Lung (tissue), 12 donors: ENCODE results near the gene CAMK2B. TPM values are rescaled to one million over a fixed set of nuclear protein-coding genes. Genes with fewer than 3 reads are reported as not detected.

Experiments used
- ATAC-seq: fragments of 200-7000 bp; cut with Tn5 transposase; one replicate; pipeline ENCODE4 v1.9.1; 2020; ENCODE audit warnings: moderate number of reproducible peaks; ENCODE audit not compliant: insufficient read depth, low FRiP score
- DNase-seq, 3 donors: peaks; one replicate each; pipeline ENCODE4 v3.0.0-alpha.2; 2013 to 2017
- H3K27ac ChIP-seq, 2 donors: one replicate each; pipeline ENCODE4 v1.5.1; 2013; ENCODE audit warnings: mild to moderate bottlenecking in 2 of 2, moderate library complexity in 2 of 2, control low read depth in 1 of 2, inconsistent platforms in 1 of 2, low read depth in 1 of 2, low read length in 1 of 2
- H3K27me3 ChIP-seq, 3 donors: one replicate each; pipeline ENCODE4 v1.5.1; 2013; ENCODE audit warnings: low read length in 2 of 3; ENCODE audit not compliant: control insufficient read depth in 3 of 3, insufficient read depth in 3 of 3
- H3K36me3 ChIP-seq, 4 donors: one replicate each; pipeline ENCODE4 v1.5.1; 2013; ENCODE audit warnings: low read length in 4 of 4, mild to moderate bottlenecking in 1 of 4, moderate library complexity in 1 of 4; ENCODE audit not compliant: control insufficient read depth in 4 of 4, insufficient read depth in 4 of 4
- H3K4me1 ChIP-seq, 5 donors: one replicate each; pipeline ENCODE4 v1.5.1; 2013; ENCODE audit warnings: low read length in 5 of 5, mild to moderate bottlenecking in 2 of 5, moderate library complexity in 1 of 5; ENCODE audit not compliant: control insufficient read depth in 5 of 5, insufficient read depth in 5 of 5
- H3K4me3 ChIP-seq: one replicate; pipeline ENCODE4 v1.5.1; 2013; ENCODE audit warnings: mild to moderate bottlenecking, control low read depth, moderate library complexity
- H3K9ac ChIP-seq, 2 donors: one replicate each; pipeline ENCODE4 v1.5.1; 2013; ENCODE audit warnings: low read length in 2 of 2, control low read depth in 1 of 2; ENCODE audit not compliant: insufficient read depth in 1 of 2
- H3K9me3 ChIP-seq, 4 donors: one replicate each; pipeline ENCODE4 v1.5.1; 2013; ENCODE audit warnings: low read length in 3 of 4, mild to moderate bottlenecking in 1 of 4, moderate library complexity in 1 of 4; ENCODE audit not compliant: control insufficient read depth in 4 of 4, insufficient read depth in 3 of 4
- WGBS, 2 donors: extraction: QIAGEN DNeasy Blood & Tissue Kit; methylation state at CpG; one replicate each; pipeline ENCODE4 v1.1.7; 2013; 5-methylcytosine and 5-hydroxymethylcytosine counted together
- polyA plus RNA-seq, 2 donors: library from polyadenylated mRNA; stranded (reverse); fragments of 200-250 nt; gene quantifications; one replicate each; pipeline ENCODE4 v1.2.1, GENCODE V29; 2013
- total RNA-seq, 2 donors: library from RNA; depleted of rRNA in 1 of 2; stranded (reverse); fragments of >200 nt in 1 of 2; gene quantifications; one replicate each; pipeline ENCODE4 v1.2.1, GENCODE V29; 2014 to 2021
- TF ChIP-seq, protein P1 (sequence below): IDR thresholded peaks from 2 replicates; pipeline ENCODE4 v1.5.1; 2012; ENCODE audit warnings: mild to moderate bottlenecking; ENCODE audit errors: control extremely low read depth, extremely low read depth
- donor health status: control.
- donor health status: control.
- donor health status: Bipolar disorder and iron deficiency.
- donor health status: healthy.
- donor health status: DM: yes; HTN: yes; CAD: no.

The CAMK2B gene
- total and polyA plus RNA-seq, 4 donors: 0.12 to 0.80 (median 0.33) TPM

DNA sequence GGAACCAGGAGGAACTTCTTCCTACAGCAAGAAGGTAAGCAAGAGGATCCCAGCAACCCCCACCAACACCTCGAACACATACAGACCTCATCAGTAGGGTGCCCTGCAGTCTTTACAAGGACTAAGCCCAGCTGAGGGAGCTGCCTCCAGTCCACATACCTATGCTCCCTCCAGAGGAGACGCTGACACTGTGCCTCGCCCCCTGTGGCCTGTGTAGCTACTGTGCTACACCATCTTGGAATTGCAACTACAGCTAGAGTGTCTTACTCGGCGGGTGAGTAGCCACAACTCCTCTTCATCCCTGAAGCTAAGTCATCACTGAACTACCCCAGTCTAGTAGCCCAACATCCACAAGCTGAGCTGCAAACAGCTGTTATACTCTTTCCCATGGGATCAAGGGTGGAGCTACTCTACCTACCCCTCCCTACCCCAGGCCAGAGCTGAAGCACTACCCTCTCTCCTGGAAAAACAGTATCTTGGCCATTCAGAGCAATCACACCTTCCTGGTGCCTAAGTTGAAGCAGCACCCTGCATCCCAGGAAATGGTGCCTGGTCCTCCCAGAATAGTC, 42.2 kb upstream of the CAMK2B start:
- peaks cover 0 to 2% (median 0%) of the 10 kb centered on the region in 3 donors for H3K27me3 ChIP-seq
- no peaks in the 10 kb centered on the region for H3K4me1 ChIP-seq
- H3K27ac ChIP-seq: no peak overlapping the region
- H3K9me3 ChIP-seq: peaks cover 0 to 6% (median 0%) of the 10 kb centered on the region in 4 donors
- H3K4me3 ChIP-seq: no peak overlapping the region
- no peaks in the 10 kb centered on the region for H3K36me3 ChIP-seq
- no peak for ATAC-seq
- H3K9ac ChIP-seq: no peak overlapping the region
- no peak for DNase-seq
- TF ChIP-seq, protein P1, sequence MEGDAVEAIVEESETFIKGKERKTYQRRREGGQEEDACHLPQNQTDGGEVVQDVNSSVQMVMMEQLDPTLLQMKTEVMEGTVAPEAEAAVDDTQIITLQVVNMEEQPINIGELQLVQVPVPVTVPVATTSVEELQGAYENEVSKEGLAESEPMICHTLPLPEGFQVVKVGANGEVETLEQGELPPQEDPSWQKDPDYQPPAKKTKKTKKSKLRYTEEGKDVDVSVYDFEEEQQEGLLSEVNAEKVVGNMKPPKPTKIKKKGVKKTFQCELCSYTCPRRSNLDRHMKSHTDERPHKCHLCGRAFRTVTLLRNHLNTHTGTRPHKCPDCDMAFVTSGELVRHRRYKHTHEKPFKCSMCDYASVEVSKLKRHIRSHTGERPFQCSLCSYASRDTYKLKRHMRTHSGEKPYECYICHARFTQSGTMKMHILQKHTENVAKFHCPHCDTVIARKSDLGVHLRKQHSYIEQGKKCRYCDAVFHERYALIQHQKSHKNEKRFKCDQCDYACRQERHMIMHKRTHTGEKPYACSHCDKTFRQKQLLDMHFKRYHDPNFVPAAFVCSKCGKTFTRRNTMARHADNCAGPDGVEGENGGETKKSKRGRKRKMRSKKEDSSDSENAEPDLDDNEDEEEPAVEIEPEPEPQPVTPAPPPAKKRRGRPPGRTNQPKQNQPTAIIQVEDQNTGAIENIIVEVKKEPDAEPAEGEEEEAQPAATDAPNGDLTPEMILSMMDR: no peak
- WGBS, 2 donors: 85 to 88% methylated on average over 5 of the region's 5 CpGs

DNA sequence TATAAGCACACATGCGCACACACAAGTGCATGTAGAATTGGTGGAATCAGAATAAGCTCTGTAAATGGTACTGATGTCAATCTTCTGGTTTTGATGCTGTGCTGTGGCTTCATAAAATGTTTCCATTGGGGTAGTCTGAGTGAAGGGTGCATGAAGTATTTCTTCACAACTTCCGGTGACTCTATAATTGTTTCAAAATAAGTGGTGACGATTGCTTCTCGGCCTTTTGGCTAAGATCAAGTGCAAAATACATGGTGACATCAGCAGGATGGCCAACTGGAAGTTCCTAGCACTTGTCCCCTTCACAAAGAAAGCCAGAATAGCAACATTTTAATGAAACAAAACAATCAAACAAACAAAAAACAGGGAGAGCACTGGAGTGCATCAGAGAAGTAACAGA, 41.6 kb upstream of the CAMK2B start:
- WGBS, 2 donors: 53 to 83% methylated on average over 4 of the region's 4 CpGs
- peaks cover 0 to 6% (median 0%) of the 10 kb centered on the region in 4 donors for H3K9me3 ChIP-seq
- ATAC-seq (no peak), DNase-seq (no peak)
- no peaks in the 10 kb centered on the region for H3K4me1 ChIP-seq
- no peak overlapping the region for H3K9ac ChIP-seq
- H3K4me3 ChIP-seq: no peak overlapping the region
- no peak overlapping the region for H3K27ac ChIP-seq
- TF ChIP-seq, protein P1: no peak
- no peaks in the 10 kb centered on the region for H3K36me3 ChIP-seq
- peaks cover 0 to 2% (median 0%) of the 10 kb centered on the region in 3 donors for H3K27me3 ChIP-seq

- Histone ChIP-seq H3K4me3 (no peak overlapping the region), H3K36me3 (no peaks in the 10 kb centered on the region), H3K27me3 (no peaks in the 10 kb centered on the region), H3K4me1 (peaks cover 0 to 1% (median 0%) of the 10 kb centered on the region in 5 donors), H3K9me3 (peaks cover 0 to 4% (median 0%) of the 10 kb centered on the region in 4 donors), H3K27ac (no peak overlapping the region), H3K9ac (no peak overlapping the region)
- TF ChIP-seq, protein P1: no peak
- ATAC-seq: no peak
- 59 to 62% methylated on average over 2 of the region's 2 CpGs for WGBS, 2 donors
- no peak for DNase-seq
Observed at GRCh38 chr7:44353668-44354067, 28.3 kb upstream of the CAMK2B start.
